ENCODE results near the gene DDX5. TPM values are rescaled to one million over a fixed set of nuclear protein-coding genes. Genes with fewer than 3 reads are reported as not detected.

Gene DDX5
- total and polyA plus RNA-seq, 2 of the 13 experiments (the other 11 are each of a cell fraction or from before 2014, with no cell fraction given) = 503 to 684 TPM

DNA sequence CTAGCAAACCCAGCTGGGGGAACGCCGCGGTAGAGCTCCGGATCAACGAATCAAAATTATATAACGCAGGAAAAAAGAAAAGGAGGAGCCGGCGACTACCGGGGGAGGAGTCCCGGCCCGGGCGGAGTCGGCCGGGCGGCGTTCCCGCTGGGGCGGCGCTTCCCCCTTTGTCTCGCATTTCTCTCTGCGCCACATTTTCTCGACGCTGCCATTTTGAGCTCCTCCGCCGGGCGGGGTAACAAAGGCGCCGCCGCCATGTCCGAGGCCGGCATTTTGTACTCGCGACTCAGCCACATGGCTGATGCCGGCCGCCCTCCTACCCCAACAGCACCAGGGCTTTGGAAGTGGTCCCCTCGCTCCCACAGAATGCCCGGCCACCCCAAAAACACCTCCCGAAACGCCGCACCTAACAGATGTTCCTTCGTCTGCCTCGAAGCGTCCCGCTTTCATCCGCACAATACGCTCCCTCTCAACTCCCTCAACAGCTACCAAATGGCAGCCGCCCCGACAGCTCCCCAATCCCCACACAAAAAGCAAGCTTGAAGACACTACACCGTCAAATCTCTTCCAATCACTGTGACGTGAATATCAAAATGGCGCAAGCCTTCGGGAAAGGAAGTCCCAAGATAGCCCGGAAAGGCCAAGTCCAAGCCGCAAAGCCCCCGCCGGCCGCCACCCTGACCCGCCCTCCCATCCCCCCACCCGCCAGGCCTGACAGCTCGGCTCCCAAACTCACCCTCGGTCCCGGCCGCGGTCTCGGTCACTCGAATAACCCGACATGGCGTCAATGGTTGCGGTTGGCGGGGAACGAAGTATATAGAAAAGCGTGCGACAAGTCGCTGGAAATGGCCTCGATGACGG is 519 bp downstream of the DDX5 start (continued):
- no peak; the same call in 1 of the 2 replicates for TF ChIP-seq SALL1 (CRISPR knock-in tag; IDR thresholded peaks at IDR 0.05)
- TF ChIP-seq, protein P1, sequence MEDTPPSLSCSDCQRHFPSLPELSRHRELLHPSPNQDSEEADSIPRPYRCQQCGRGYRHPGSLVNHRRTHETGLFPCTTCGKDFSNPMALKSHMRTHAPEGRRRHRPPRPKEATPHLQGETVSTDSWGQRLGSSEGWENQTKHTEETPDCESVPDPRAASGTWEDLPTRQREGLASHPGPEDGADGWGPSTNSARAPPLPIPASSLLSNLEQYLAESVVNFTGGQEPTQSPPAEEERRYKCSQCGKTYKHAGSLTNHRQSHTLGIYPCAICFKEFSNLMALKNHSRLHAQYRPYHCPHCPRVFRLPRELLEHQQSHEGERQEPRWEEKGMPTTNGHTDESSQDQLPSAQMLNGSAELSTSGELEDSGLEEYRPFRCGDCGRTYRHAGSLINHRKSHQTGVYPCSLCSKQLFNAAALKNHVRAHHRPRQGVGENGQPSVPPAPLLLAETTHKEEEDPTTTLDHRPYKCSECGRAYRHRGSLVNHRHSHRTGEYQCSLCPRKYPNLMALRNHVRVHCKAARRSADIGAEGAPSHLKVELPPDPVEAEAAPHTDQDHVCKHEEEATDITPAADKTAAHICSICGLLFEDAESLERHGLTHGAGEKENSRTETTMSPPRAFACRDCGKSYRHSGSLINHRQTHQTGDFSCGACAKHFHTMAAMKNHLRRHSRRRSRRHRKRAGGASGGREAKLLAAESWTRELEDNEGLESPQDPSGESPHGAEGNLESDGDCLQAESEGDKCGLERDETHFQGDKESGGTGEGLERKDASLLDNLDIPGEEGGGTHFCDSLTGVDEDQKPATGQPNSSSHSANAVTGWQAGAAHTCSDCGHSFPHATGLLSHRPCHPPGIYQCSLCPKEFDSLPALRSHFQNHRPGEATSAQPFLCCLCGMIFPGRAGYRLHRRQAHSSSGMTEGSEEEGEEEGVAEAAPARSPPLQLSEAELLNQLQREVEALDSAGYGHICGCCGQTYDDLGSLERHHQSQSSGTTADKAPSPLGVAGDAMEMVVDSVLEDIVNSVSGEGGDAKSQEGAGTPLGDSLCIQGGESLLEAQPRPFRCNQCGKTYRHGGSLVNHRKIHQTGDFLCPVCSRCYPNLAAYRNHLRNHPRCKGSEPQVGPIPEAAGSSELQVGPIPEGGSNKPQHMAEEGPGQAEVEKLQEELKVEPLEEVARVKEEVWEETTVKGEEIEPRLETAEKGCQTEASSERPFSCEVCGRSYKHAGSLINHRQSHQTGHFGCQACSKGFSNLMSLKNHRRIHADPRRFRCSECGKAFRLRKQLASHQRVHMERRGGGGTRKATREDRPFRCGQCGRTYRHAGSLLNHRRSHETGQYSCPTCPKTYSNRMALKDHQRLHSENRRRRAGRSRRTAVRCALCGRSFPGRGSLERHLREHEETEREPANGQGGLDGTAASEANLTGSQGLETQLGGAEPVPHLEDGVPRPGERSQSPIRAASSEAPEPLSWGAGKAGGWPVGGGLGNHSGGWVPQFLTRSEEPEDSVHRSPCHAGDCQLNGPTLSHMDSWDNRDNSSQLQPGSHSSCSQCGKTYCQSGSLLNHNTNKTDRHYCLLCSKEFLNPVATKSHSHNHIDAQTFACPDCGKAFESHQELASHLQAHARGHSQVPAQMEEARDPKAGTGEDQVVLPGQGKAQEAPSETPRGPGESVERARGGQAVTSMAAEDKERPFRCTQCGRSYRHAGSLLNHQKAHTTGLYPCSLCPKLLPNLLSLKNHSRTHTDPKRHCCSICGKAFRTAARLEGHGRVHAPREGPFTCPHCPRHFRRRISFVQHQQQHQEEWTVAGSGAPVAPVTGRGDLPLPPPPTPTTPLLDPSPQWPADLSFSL (CRISPR knock-in tag; IDR thresholded peaks at IDR 0.05) = no peak
- TF ChIP-seq ZNF513 (CRISPR knock-in tag; conservative IDR thresholded peaks at IDR 0.05) = no peak
- no peak for TF ChIP-seq MBNL3 (CRISPR knock-in tag; conservative IDR thresholded peaks at IDR 0.05)
- 0 out of 2 replicates have a peak, but pooled peaks have one; percentile 30 for TF ChIP-seq ARID5B (CRISPR knock-in tag; IDR thresholded peaks at IDR 0.05)
- TF ChIP-seq, protein P2, sequence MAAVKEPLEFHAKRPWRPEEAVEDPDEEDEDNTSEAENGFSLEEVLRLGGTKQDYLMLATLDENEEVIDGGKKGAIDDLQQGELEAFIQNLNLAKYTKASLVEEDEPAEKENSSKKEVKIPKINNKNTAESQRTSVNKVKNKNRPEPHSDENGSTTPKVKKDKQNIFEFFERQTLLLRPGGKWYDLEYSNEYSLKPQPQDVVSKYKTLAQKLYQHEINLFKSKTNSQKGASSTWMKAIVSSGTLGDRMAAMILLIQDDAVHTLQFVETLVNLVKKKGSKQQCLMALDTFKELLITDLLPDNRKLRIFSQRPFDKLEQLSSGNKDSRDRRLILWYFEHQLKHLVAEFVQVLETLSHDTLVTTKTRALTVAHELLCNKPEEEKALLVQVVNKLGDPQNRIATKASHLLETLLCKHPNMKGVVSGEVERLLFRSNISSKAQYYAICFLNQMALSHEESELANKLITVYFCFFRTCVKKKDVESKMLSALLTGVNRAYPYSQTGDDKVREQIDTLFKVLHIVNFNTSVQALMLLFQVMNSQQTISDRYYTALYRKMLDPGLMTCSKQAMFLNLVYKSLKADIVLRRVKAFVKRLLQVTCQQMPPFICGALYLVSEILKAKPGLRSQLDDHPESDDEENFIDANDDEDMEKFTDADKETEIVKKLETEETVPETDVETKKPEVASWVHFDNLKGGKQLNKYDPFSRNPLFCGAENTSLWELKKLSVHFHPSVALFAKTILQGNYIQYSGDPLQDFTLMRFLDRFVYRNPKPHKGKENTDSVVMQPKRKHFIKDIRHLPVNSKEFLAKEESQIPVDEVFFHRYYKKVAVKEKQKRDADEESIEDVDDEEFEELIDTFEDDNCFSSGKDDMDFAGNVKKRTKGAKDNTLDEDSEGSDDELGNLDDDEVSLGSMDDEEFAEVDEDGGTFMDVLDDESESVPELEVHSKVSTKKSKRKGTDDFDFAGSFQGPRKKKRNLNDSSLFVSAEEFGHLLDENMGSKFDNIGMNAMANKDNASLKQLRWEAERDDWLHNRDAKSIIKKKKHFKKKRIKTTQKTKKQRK (IDR thresholded peaks at IDR 0.05; ENCODE audit: low read length) = no peak
- TF ChIP-seq, protein P3, sequence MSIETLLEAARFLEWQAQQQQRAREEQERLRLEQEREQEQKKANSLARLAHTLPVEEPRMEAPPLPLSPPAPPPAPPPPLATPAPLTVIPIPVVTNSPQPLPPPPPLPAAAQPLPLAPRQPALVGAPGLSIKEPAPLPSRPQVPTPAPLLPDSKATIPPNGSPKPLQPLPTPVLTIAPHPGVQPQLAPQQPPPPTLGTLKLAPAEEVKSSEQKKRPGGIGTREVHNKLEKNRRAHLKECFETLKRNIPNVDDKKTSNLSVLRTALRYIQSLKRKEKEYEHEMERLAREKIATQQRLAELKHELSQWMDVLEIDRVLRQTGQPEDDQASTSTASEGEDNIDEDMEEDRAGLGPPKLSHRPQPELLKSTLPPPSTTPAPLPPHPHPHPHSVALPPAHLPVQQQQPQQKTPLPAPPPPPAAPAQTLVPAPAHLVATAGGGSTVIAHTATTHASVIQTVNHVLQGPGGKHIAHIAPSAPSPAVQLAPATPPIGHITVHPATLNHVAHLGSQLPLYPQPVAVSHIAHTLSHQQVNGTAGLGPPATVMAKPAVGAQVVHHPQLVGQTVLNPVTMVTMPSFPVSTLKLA (IDR thresholded peaks at IDR 0.05) = peak; percentile 12; the same call in 1 of the 2 replicates
- no peak for TF ChIP-seq DBP (CRISPR knock-in tag; IDR thresholded peaks at IDR 0.05; ENCODE audit: not compliant biosample characterization)

All from HepG2 (cell line).